SU-DHL-6 (cell line): ENCODE results near the gene TCF20.
A peak's percentile ranks its signal among the peaks of the same experiment; 100 is the strongest.

Experiments
- H2AFZ ChIP-seq: fragments of 200-600 bp; sonication (generic); 2 replicates; pipeline ENCODE4 v1.6.1; 2014; ENCODE audit warnings: low read depth, mild to moderate bottlenecking, moderate library complexity, mixed read lengths, antibody characterized with exemption, low read length; ENCODE audit not compliant: severe bottlenecking
- H3F3A ChIP-seq: fragments of 200-600 bp; shearing (Covaris generic); 2 replicates; pipeline ENCODE4 v1.6.0; 2016; ENCODE audit warnings: antibody characterized with exemption, mild to moderate bottlenecking; ENCODE audit not compliant: insufficient read depth
- H3K27ac ChIP-seq: fragments of 200-600 bp; sonication (generic); 2 replicates; pipeline ENCODE4 v1.5.1; 2016; ENCODE audit warnings: low read depth, mild to moderate bottlenecking, low read length, moderate library complexity, mixed read lengths
- H3K27me3 ChIP-seq: fragments of 200-600 bp; sonication (generic), shearing (Covaris generic); 2 replicates; pipeline ENCODE4 v1.6.0; 2014; ENCODE audit warnings: mild to moderate bottlenecking, low read length
- H3K36me3 ChIP-seq: fragments of 200-600 bp; sonication (generic); 2 replicates; pipeline ENCODE4 v1.6.1; 2014; ENCODE audit warnings: mild to moderate bottlenecking, low read length, mixed read lengths
- H3K4me2 ChIP-seq: fragments of 300-600, 200-600 bp; shearing (Covaris generic), sonication (generic); 2 replicates; pipeline ENCODE4 v1.6.0; 2014; ENCODE audit warnings: low read length, low read depth, mild to moderate bottlenecking; ENCODE audit not compliant: poor library complexity, severe bottlenecking
- H3K4me3 ChIP-seq: fragments of 200-600 bp; sonication (generic); 2 replicates; pipeline ENCODE4 v1.5.1; 2014; ENCODE audit warnings: antibody characterized with exemption, low read length, mild to moderate bottlenecking, mixed read lengths; ENCODE audit not compliant: insufficient read depth, poor library complexity, severe bottlenecking
- H3K79me2 ChIP-seq: fragments of 200-600 bp; sonication (generic); 2 replicates; pipeline ENCODE4 v1.6.1; 2014; ENCODE audit warnings: mild to moderate bottlenecking, low read length, moderate library complexity; ENCODE audit not compliant: insufficient read depth
- H3K9ac ChIP-seq: fragments of 200-600 bp; sonication (generic); 2 replicates; pipeline ENCODE4 v1.7.0; 2014; ENCODE audit warnings: mild to moderate bottlenecking, low read length
- H3K9me2 ChIP-seq: fragments of 200-600 bp; sonication (generic); replicated peaks from 2 replicates; pipeline ENCODE4 v1.6.1; 2014; ENCODE audit warnings: low read length; ENCODE audit not compliant: insufficient read depth
- H3K9me3 ChIP-seq: fragments of 200-600 bp; sonication (generic); 2 replicates; pipeline ENCODE4 v1.6.1; 2014; ENCODE audit warnings: low read length, mixed read lengths; ENCODE audit not compliant: insufficient read depth
- H4K20me1 ChIP-seq: fragments of 200-600 bp; sonication (generic); 2 replicates; pipeline ENCODE4 v1.6.1; 2014; ENCODE audit warnings: low read depth, mild to moderate bottlenecking, antibody characterized with exemption, low read length, moderate library complexity, mixed read lengths
- CTCF ChIP-seq: fragments of 200-600 bp; sonication (generic); IDR thresholded peaks from one replicate; pipeline ENCODE4 v1.5.1; 2017; ENCODE audit warnings: antibody characterized with exemption, mild to moderate bottlenecking, low read length, moderate library complexity; ENCODE audit not compliant: insufficient read depth, poor library complexity, severe bottlenecking
- EZH2phosphoT487 ChIP-seq: fragments of 200-600 bp; sonication (generic), shearing (Covaris generic); conservative IDR thresholded peaks from 2 replicates; pipeline ENCODE4 v1.6.1; 2018; ENCODE audit warnings: mild to moderate bottlenecking, antibody characterized with exemption, low read length, moderate library complexity, mixed read lengths

The TCF20 gene

GRCh38 chr22:42300259-42301076, 30.0 kb upstream of the TCF20 start:
- Histone ChIP-seq H3K36me3 (no peaks in the 10 kb centered on the region), H3F3A (peaks cover 7% of the 10 kb centered on the region), H3K9me2 (no peaks in the 10 kb centered on the region), H3K9me3 (no peaks in the 10 kb centered on the region), H2AFZ (peak overlapping the region; percentile 36), H3K27ac (peak overlapping the region; percentile 83), H3K79me2 (no peaks in the 10 kb centered on the region), H4K20me1 (no peaks in the 10 kb centered on the region), H3K4me2 (peak overlapping the region; percentile 63), H3K4me3 (peak overlapping the region; percentile 23), H3K27me3 (no peaks in the 10 kb centered on the region), H3K9ac (peak overlapping the region; percentile 47)
- TF ChIP-seq CTCF (no peak), EZH2phosphoT487 (no peak)

DNA sequence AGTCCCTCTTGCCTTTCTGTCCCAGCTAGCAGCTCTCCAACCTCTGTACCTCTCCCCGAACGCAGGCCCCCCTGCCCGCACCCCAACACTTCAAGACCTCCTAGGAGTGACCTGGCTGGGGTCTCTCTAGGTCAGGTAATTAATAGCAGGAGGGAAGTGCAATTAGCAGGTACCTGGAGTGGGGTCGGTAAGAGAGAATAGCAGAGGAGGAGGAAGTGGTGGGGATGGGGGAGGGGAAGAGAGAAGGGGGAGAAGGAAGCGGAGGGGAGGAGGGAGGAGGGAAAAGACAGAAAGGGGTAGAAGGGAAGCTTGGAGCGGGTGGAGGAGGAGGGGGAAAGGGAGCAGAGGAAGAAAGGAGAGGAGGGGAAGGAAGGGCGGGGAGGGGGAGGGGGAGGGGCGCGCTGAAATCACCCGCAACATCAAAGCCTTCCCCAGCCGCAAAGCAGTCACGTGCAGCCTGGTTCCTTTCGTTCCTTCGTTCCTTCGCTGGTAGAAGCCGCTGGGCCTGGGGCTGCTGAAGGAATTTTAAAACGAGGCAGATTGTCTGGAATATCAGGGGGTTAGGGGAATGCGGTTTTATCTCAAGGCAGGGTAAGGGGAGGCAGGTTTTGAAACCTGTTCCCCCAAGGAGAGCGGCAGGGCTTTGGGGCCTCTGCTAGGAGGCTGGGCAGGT, 29.3 kb upstream of the TCF20 start:
- Histone ChIP-seq H3K4me3 (peak overlapping the region; percentile 23), H3F3A (peaks cover 7% of the 10 kb centered on the region), H3K9ac (peak overlapping the region; percentile 47), H3K27me3 (no peaks in the 10 kb centered on the region), H3K36me3 (no peaks in the 10 kb centered on the region), H2AFZ (peak overlapping the region; percentile 36), H3K79me2 (no peaks in the 10 kb centered on the region), H3K27ac (peak overlapping the region; percentile 83), H4K20me1 (no peaks in the 10 kb centered on the region), H3K4me2 (peak overlapping the region; percentile 63), H3K9me2 (no peaks in the 10 kb centered on the region), H3K9me3 (no peaks in the 10 kb centered on the region)
- TF ChIP-seq EZH2phosphoT487: no peak
- no peak for TF ChIP-seq CTCF

DNA sequence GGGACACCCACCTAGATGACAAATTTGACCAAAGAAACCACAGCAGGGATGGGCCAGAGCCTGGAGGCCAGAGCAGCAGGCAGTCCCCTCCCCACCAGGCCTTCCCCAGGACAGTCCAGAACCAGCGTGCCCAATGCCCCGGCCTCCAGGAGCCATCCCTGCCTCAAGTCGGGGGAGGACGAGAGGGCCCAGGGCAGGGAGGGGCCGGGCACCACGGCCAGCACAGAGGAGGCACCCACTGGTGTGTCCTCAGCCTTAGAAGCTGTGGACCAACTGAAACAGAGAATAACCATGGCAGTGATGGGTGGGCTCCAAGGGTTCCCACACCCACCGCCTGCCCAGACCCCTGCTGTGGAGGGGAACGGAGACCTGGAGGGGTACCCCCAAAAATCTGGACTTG, 28.3 kb upstream of the TCF20 start:
- Histone ChIP-seq H3K9me2 (no peaks in the 10 kb centered on the region), H3K36me3 (no peaks in the 10 kb centered on the region), H3K79me2 (no peaks in the 10 kb centered on the region), H2AFZ (no peak overlapping the region), H3K4me3 (no peak overlapping the region), H3K27me3 (no peaks in the 10 kb centered on the region), H4K20me1 (no peaks in the 10 kb centered on the region), H3K4me2 (no peak overlapping the region), H3K27ac (no peak overlapping the region), H3K9ac (no peak overlapping the region), H3F3A (peaks cover 7% of the 10 kb centered on the region), H3K9me3 (no peaks in the 10 kb centered on the region)
- TF ChIP-seq EZH2phosphoT487 (no peak), CTCF (no peak)
